Fibroblast of pulmonary artery (primary cell): Measurements from ENCODE around the gene NEDD9.

Source experiments
- DNase-seq: peaks from one replicate; pipeline ENCODE4 v3.0.0-alpha.2; 2010; ENCODE audit warnings: low read depth
- H3K4me3 ChIP-seq: replicated peaks from 2 replicates; pipeline ENCODE4 v1.5.1; 2011; ENCODE audit warnings: low read depth, mild to moderate bottlenecking, control low read depth, low read length, moderate library complexity
- CTCF ChIP-seq: IDR thresholded peaks from 2 replicates; pipeline ENCODE4 v1.5.1; 2011; ENCODE audit warnings: mild to moderate bottlenecking, control low read depth, low read length, inconsistent platforms; ENCODE audit errors: missing control alignments

Gene NEDD9

DNA sequence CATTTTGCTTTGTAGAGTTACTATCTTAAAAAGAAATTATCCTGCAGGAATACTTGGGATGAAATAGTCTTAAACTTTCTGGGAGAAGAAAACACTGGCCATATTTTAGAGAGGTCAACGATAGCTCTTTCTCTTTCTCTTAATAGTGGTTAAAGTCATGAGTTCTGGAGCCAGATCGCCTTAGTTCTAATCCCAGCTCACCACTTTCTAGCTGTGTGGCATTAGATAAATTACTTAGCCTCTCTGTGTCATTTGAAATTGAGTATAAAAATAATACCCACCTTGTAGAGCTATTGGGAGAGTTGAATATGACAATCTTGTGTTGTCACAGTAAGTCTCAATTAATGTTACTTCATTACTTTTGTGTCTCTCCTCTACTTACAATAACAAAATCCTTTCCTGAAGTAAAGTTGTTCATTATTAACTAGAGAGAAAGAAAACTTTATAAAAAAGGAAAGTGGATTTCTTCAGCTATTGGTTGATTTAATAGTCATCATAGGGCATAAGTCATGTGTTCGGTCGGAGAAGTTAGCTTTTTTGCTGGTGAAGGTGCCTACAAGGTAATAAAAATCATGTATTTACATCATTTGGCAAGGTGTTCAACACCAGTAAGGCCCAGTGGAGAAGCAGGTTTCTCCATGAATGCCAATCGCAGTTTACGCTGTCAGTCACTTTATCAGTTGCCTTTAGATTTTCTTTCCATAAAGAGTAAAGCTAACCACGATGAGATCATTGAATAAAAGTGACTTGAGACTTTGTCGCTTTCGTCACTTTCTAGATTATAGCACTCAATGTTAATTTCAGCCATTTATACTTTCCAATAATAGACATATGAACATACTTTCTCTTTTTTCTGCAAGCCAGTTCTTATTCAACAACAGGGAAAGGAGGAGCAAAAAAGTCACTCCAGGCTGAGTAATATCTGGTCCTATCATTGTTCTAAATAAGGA is 2.0 kb downstream of the NEDD9 start:
- DNase-seq, result peak; percentile 44
- H3K4me3 ChIP-seq, result peak overlapping the region; percentile 79
- no peak for TF ChIP-seq CTCF

DNA sequence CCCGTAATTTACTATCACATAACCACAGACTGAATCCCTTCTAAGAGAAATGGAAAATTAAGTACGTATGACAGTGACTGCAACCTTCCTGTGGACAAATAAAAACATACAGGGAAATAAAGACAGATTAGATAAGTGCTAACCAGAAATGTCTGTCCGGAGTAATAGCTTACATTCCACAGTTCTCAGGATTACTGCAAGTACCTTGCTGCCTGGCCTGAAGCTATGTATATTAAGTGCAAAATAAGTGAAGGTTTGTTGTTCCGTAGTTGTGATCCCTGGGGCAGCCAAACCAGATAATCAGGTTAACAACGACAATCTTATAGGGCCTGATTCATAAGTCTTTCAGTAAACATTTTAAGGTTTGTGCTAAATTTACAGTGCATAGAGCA is 2.8 kb downstream of the NEDD9 start:
- no peak for TF ChIP-seq CTCF
- peak; percentile 46 for DNase-seq
- peak overlapping the region; percentile 79 for H3K4me3 ChIP-seq

DNA sequence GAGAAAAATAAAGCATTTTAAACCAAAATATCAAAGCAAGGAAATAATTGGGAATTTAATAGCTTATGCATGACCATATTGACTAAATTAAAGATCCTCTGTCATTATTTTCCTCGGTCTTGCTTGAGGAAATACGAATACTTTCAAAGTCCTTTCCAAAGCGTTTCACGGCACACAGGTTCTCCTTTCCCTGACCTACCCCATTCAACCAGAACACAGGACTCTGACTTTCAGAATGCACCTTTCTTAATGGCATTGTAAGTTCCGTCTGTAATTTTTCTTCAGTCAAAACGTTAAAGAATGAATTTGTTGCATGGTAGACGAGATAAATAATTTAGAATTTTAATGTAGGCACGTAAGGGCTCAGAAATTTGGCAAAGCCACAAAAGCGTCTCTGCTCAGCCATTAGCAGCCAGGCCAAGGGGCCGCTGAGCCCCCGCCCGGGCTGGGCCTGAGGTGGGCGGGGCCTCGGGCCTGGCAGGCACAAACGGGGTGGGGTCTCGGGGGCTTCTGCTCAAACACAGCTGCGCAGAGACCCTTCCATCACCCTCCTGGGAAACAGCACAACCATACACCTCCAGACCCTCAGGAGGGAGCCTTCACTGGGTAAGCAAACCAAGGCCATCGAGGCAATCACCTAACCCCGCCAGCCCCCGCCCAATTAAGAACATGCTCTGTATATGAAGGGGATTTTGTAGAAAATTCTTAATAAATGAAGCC is 3.4 kb downstream of the NEDD9 start:
- TF ChIP-seq CTCF, result no peak
- H3K4me3 ChIP-seq, result peak overlapping the region; percentile 79
- DNase-seq, result peak; percentile 14

DNA sequence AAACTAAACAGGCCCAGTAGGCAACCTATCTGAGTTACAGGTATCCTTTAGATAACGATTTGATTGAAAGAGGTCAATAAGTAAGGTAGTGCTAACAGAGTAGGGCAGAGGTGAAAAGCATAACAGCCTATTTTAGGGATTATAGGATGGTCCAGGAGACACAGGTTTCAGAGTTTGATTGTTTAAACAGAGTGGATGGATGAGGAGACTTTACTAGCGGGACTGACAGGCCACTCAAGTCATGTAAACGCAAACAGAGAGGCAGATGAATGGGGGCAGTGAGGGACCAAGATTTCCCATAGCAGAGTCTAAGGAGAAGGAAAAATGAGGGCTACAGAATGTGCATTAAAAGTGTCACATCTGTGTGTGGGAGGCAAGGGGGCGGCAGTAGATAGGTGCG is 4.8 kb downstream of the NEDD9 start:
- TF ChIP-seq CTCF, result no peak
- H3K4me3 ChIP-seq, result no peak overlapping the region
- no peak for DNase-seq

DNA sequence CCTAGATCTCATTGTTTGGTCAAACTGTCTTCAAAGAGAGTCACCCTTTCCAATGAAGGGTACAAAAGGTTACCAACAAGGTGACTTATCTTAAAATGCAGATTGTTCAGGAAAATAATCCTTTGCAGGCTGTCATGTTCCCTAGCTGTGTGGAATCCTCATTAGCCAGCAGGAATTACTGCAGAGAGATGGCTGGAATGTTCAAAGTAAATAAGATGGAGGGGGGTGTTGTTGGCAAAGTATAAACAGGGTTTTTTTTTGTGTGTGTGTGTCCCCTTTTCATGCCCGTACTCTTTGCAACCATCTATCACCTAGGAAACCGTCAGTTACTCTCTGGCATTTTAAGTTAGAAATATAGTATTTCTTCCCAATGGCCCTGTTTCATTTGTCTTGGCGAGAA is 6.5 kb downstream of the NEDD9 start:
- DNase-seq, result peak; percentile 8
- H3K4me3 ChIP-seq, result no peak overlapping the region
- TF ChIP-seq CTCF, result no peak

DNA sequence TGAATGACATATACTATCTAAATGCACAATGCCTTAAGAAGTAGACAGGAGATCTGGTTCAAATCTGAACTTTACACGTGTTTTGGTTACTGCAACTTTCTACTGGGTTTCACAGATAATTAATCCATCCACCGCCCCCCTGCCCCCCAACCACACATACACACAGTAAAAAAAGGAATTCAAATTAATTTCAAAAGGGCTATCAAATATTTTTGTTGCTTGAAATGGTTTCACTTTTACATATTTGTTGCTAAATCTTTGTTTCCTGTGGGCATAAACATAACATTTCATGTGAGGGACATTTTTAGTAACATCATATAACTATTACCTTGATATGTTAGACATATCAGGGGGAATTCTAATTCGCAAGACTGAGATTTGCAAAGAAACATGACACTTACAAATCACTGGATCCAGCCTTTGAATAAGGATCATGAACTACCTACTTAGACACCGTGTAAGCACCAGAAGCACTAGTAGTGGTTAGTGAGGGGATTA is 7.5 kb downstream of the NEDD9 start:
- no peak for DNase-seq
- no peak for TF ChIP-seq CTCF
- no peak overlapping the region for H3K4me3 ChIP-seq
